GM19468 (cell line): ENCODE results near the gene FBP2.
"Not testable (repeated sequence)": the region's sequence is repeated elsewhere in the genome, so short reads cannot be mapped to it uniquely, and the experiment has no call there.

Experiments used
- ATAC-seq: cut with Tn5 transposase; IDR thresholded peaks from one replicate; pipeline ENCODE4 v1.9.1; 2021; ENCODE audit warnings: mild to moderate bottlenecking, moderate library complexity, moderate number of reproducible peaks; ENCODE audit not compliant: unreplicated experiment; ENCODE audit errors: extremely low read depth

Gene FBP2

GRCh38 chr9:94607423-94607691, 13.7 kb upstream of the FBP2 start:
- no peak for ATAC-seq

- ATAC-seq: no peak
These were observed 13.2 kb upstream of the FBP2 start for GRCh38 chr9:94606646-94607422.

- ATAC-seq: no peak
These were observed 9.9 kb upstream of the FBP2 start for GRCh38 chr9:94603259-94604160.

DNA sequence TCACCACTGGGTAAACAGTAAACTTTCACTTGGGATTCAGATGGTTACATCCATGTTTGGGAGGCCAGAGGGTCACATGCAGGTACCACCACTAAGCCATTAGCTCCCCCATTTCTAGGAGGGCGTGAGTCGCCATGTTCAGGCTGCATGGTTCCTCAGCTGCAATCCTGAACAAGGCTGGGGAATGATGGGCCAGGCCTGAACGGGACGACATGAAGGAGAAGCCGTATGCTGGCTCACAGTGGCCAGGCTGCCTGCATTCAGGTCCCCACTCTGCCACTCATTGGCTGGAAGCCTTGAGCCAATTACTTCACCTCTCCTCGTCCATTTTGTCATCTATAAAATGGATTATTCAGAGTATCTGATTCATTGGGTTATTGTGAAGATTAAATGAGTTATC, 9.0 kb upstream of the FBP2 start:
- ATAC-seq: no peak

- no peak for ATAC-seq
These were observed 7.1 kb upstream of the FBP2 start for GRCh38 chr9:94600715-94601114.

- ATAC-seq: no peak
These were observed 6.6 kb upstream of the FBP2 start for GRCh38 chr9:94600258-94600657.

- ATAC-seq: no peak
These were observed 5.5 kb upstream of the FBP2 start for GRCh38 chr9:94599102-94599501.

- not testable (repeated sequence) for ATAC-seq
These were observed 941 bp downstream of the FBP2 start for GRCh38 chr9:94592683-94593082.

DNA sequence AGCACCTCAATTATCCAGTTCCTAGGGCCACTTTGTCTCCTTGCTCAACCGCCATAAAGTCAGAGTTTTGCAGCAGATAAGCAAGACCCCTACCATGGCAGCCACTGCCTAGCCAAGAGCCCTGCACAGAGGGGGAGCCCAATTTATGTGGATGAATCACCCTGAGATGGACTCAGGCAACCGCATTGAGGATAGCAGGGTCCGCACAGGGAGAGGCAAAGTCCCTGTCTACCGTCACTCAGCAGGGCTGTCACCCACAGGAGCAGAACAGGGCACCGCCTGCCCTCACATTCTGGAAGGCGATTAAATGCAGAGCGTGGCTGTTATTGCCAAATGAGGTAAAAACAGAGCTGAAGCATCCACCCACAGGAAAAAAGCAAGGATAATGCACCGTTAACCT, 1.7 kb downstream of the FBP2 start:
- ATAC-seq: no peak

DNA sequence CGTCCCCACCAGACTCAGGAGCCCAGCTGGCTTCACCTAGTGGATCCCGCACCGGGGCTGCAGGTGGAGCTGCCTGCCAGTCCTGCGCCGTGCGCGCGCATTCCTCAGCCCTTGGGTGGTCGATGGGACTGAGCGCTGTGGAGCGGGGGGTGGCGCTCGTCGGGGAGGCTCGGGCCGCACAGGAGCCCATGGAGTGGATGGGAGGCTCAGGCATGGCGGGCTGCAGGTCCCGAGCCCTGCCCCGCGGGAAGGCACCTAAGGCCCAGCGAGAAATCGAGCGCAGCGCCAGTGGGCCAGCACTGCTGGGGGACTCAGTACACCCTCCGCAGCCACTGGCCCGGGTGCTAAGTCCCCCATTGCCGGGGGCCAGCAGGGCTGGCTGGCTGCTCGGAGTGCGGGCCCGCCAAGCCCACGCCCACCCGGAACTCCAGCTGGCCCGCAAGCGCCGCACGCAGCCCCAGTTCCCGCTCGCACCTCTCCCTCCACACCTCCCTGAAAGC, 2.5 kb downstream of the FBP2 start:
- ATAC-seq: not testable (repeated sequence)

DNA sequence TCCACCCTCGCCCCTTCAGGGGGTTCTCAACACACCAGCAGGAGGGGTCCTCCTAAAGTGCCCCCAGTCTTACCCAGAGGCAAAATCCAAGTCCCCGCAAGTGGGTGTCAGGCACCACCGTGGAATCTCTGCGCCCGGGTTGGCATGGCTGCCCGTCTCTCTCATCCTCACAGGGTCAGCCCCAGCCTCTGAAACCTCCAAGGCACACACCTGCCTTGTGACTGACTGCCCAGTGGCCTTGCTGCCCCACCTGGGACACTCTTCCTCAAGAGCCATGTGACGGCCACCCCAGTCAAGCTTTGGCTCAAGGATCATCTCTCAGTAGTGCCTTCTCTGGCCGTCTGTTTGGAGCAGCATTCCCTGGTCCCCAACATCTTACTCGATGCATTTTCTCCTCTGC, 4.9 kb downstream of the FBP2 start:
- ATAC-seq: no peak

GRCh38 chr9:94586814-94587213, 6.8 kb downstream of the FBP2 start:
- ATAC-seq: no peak

- no peak for ATAC-seq
These were observed 7.3 kb downstream of the FBP2 start for GRCh38 chr9:94586316-94586715.

DNA sequence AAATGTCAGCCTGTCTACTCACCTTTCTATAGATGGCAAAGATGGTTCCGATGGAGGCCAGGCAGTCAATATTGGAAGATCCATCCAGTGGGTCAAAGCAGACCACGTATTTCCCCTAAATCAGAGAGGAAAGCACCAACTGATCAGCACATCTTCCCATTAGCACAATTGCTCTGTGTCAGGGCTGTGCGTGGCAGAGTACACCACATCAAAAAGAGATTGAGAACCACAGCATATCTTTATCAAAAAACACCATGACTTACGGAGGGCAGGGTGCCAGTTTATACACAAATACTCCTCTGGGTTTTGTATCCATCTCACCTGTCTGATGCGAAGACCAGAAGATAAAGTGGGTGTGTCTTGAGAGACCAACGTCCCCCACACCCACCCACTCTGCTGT, 9.1 kb downstream of the FBP2 start:
- no peak for ATAC-seq

- ATAC-seq: no peak
These were observed 11.9 kb downstream of the FBP2 start for GRCh38 chr9:94581728-94582127.

DNA sequence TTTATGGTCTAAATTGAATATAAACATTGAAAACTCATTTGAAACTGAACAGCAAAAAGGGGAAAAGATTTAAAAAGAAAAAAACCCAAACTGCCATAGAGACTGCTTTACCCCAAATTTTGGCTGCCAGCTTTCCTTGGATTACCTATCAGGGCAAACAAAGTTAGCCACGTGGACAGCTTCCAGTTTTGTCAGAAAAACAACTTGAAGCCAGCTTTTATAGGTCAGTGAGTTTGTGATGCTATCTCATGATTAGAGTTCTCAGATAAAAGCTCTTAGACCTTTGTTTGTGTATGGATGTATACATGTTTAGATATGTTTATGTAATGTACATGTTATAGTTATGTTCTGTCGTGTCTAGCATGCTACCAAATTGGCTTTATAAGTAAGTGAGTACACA, 16.1 kb downstream of the FBP2 start:
- no peak for ATAC-seq

- ATAC-seq: no peak
These were observed 16.6 kb downstream of the FBP2 start for GRCh38 chr9:94577036-94577435.

DNA sequence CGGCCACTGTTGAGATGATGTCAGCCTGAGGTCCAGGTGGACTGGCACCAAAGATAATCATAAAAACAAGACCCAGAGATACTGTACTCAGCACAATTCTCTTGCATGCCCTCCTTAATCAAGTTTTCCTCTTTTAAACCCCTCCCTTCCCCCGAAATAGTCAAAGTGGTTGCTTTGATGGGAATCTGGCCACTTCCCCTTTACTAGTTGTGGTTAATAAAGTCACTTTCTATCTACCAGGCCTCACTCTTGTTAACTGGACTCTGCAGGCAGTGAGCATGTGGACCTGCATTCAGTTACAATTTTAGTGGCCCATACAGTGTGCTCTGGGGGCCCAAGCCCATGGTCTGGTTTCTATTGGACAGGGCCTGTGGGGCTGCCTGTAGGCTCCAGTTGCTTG, 17.5 kb downstream of the FBP2 start:
- no peak for ATAC-seq

DNA sequence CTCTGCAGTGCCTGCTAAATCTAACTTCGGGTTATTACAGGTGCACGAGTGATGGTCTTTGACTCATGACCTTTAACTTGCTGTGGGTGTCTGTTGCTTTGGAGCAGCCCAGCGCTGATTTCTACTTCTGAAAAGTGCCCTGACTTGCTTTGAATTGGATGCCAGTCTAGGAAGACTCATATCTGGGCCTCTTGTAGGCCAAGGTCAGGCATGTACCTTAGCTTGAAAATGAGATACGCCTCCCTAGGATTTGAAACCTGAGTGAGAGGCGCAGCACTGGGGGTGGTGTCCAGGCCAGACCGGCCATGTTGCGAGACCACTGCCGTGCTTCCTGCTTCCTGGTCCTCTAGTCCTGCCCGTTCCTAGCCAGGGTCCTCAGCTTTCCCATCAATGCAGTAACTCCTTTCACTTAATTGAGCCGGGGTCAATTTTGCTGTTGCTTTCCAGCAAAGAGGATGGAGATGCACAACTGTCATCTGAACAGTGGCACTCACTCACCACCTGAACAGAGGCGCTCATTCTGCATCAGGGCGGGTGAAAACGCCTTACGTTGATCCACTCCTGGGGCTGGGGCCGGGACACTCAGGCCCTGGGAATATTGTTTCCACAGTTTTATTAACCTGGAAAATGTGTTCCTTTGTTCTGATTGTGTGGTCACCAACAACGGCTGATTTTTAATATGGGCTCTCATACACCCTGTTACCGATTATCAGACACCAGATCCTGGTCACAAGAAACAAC, 24.5 kb downstream of the FBP2 start:
- no peak for ATAC-seq

DNA sequence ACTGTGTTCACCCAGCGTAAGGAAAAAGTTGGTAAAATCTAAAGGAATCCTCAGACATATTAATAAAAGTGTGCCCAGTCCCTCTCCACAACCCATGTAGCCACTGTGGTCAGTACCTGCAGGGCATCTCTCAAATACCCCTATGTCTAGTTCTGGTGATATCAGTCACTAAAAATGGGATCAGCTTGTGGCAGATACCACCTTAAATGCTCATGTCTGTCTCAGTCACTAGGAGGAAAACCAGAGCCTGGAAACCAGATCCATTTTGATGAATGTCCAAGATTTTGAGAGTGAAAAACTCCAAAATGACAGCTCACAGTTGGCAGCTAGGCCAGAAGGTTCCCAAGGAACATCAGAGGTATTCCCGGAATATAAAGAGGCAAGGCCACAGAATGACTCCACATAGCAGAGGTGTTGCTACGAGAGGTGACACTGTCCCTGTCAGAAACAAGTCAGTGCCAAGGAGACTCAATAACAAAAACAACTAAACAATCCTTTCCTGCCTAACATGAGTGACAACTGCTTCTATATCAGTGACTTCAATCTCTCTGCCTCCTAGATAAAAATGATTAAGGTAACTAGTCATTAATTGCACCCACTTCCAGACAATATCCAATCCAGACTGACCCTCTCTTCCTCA, 25.3 kb downstream of the FBP2 start:
- no peak for ATAC-seq
